Esophagus muscularis mucosa (tissue), 3 donors: Measurements from ENCODE around the gene CASP14.

ENCODE experiments used
- CTCF ChIP-seq, 3 experiments: fragments of 200-600 bp in 2 of 3; fragments of 450-650 bp in 1 of 3; sonication (generic) in 2 of 3; IDR thresholded peaks; one replicate each; pipeline ENCODE4 v1.5.1; 2017 to 2019; ENCODE audit warnings: antibody characterized with exemption in 3 of 3, mild to moderate bottlenecking in 2 of 3, moderate library complexity in 1 of 3
- POLR2A ChIP-seq: fragments of 450-650 bp; IDR thresholded peaks from one replicate; pipeline ENCODE4 v1.6.1; 2017; ENCODE audit warnings: antibody characterized with exemption, moderate library complexity, mild to moderate bottlenecking, low read depth

- TF ChIP-seq CTCF (IDR thresholded peaks at IDR 0.05) (no peak), POLR2A (no peak)
Observed at GRCh38 chr19:15015946-15016542, 33.2 kb upstream of the CASP14 start.
